ENCODE measurements around the gene LCN10. TPM values are rescaled to one million over a fixed set of nuclear protein-coding genes. Genes with fewer than 3 reads are reported as not detected.
"Not testable (repeated sequence)": the region's sequence is repeated elsewhere in the genome, so short reads cannot be mapped to it uniquely, and the experiment has no call there.

LCN10 gene
- total RNA-seq, 1 experiment from 2014 or later, result not detected

DNA sequence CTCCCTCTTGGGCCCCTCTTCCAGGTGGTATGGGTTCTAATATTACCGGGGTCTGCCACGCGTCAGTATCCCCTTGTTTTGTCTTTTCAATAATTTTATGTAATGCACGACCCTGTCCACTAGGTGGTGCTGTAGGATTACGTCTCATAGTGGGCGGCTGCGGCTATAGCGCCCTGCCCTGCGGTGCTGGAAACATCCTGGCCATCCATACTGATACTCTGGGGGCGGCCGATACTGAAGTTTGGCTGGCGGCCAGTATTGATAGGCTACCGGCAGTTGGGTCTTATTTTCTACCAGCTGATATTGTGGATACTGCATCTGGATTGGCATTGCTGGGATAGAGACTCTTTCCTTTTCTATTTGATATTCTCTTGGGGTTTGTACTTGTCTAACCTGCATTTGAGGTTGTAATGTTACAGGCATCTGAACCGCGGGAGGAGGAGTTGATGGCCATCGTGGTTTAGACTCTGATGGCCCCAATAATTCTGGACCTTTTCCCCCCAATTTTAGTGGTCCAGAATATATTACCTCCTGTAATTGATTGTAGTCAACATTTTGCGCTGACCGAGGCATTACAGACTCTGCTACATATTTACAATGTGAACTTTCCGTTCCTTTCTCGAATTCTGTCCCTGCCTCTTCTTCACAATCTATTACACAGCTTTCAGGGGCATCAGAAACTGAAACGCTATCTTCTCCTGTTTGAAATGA lies 45.1 kb upstream of the LCN10 start:
- Histone ChIP-seq H3K27me3 (ENCODE audit: low read length) (no peaks in the 10 kb centered on the region), H2AFZ (ENCODE audit: low read length) (peak overlapping the region; percentile 93), H3K36me3 (ENCODE audit: low read depth, low read length) (peaks cover 2% of the 10 kb centered on the region; the same call in 1 of the 2 replicates), H3F3A (ENCODE audit: low read length, unreplicated experiment) (no peaks in the 10 kb centered on the region), H3K4me2 (ENCODE audit: low read length) (peak overlapping the region; percentile 95), H3K79me2 (ENCODE audit: low read length) (peaks cover 13% of the 10 kb centered on the region), H3K27ac (ENCODE audit: low read length) (no peak overlapping the region), H3K4me1 (ENCODE audit: insufficient read depth, low read length) (peaks cover 22% of the 10 kb centered on the region), H3K4me3 (ENCODE audit: low read length) (peak overlapping the region; percentile 70), H3K9ac (ENCODE audit: low read length) (peak overlapping the region; percentile 47; the same call in 1 of the 2 replicates), H4K20me1 (ENCODE audit: low read length) (no peaks in the 10 kb centered on the region), H3K9me2 (replicated peaks; ENCODE audit: low read length) (no peaks in the 10 kb centered on the region), H3K9me3 (ENCODE audit: low read length) (no peaks in the 10 kb centered on the region)
- TF ChIP-seq, protein P1, sequence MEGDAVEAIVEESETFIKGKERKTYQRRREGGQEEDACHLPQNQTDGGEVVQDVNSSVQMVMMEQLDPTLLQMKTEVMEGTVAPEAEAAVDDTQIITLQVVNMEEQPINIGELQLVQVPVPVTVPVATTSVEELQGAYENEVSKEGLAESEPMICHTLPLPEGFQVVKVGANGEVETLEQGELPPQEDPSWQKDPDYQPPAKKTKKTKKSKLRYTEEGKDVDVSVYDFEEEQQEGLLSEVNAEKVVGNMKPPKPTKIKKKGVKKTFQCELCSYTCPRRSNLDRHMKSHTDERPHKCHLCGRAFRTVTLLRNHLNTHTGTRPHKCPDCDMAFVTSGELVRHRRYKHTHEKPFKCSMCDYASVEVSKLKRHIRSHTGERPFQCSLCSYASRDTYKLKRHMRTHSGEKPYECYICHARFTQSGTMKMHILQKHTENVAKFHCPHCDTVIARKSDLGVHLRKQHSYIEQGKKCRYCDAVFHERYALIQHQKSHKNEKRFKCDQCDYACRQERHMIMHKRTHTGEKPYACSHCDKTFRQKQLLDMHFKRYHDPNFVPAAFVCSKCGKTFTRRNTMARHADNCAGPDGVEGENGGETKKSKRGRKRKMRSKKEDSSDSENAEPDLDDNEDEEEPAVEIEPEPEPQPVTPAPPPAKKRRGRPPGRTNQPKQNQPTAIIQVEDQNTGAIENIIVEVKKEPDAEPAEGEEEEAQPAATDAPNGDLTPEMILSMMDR (conservative IDR thresholded peaks at IDR 0.05; ENCODE audit: low read depth, low read length), result peak; percentile 80
- TF ChIP-seq EZH2phosphoT487 (IDR thresholded peaks at IDR 0.05; ENCODE audit: borderline replicate concordance, low read length) (no peak), EZH2 (IDR thresholded peaks at IDR 0.05; ENCODE audit: low read length, unreplicated experiment) (no peak)
- ATAC-seq (no peak), DNase-seq (peak; percentile 65)
- POLR2A ChIA-PET (ENCODE audit: unreplicated experiment), result no interaction called here
- CTCF ChIA-PET, result no interaction called here
- intact Hi-C loops (cut with micrococcal nuclease), result loop anchor here (5.0 kb wide), 1 partner anchor 249 kb away; no protein-coding TSS in a partner anchor
- BruUV-seq (replicated peaks), result no TSS peak

DNA sequence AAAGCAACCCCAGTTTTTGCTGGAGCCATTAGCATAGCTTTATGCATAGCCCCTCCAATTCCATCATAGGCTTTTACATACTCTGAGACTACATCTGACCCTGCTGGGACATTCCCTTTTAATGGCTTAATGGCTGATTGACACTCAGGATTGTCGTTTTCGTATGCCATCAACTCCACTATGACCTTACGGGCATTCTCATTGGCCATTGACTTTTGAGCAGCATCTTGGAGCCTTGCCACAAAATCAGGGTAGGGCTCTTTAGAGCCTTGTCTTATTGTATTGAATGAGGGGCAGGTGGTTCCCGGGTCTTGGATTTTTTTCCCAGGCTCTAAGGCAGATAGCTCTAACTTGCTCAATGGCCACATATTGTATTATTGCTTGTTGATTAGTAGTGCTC lies 44.2 kb upstream of the LCN10 start:
- DNase-seq; CTCF ChIA-PET; H3K9me3 ChIP-seq (ENCODE audit: low read length); H3F3A ChIP-seq (ENCODE audit: low read length, unreplicated experiment); ATAC-seq; H3K36me3 ChIP-seq (ENCODE audit: low read depth, low read length); H3K9me2 ChIP-seq (replicated peaks; ENCODE audit: low read length); BruUV-seq (replicated peaks); H3K27ac ChIP-seq (ENCODE audit: low read length); H3K79me2 ChIP-seq (ENCODE audit: low read length); H3K4me2 ChIP-seq (ENCODE audit: low read length); H2AFZ ChIP-seq (ENCODE audit: low read length); H3K4me3 ChIP-seq (ENCODE audit: low read length); H4K20me1 ChIP-seq (ENCODE audit: low read length); H3K9ac ChIP-seq (ENCODE audit: low read length); H3K27me3 ChIP-seq (ENCODE audit: low read length); POLR2A ChIA-PET (ENCODE audit: unreplicated experiment): not testable (repeated sequence)
- intact Hi-C loops (cut with micrococcal nuclease), result loop anchor here (5.0 kb wide), 1 partner anchor 250 kb away; no protein-coding TSS in a partner anchor
- H3K4me1 ChIP-seq (ENCODE audit: insufficient read depth, low read length), result peaks cover 16% of the 10 kb centered on the region

DNA sequence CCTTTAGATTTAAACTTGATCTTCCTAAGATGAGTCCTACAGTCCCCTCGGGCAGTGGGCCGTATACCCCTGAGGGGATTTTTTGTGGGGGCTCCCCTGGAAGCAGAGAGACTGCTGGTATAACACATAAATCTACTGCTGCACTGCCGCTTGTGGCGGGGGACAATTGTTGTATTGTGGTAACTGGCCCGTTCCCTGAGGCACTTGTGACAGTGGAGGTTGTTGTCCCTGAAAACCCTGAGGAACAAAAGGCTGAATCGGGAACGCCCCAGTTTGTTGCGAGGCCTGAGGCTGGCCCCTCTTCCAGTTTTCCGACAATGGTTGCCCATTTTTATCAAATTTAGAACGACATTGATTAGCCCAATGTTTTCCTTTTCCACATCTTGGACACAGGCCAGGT lies 43.7 kb upstream of the LCN10 start:
- Histone ChIP-seq H3K79me2 (ENCODE audit: low read length) (0 out of 2 replicates have a peak, but pooled peaks cover 2% of the 10 kb centered on the region), H3K27ac (ENCODE audit: low read length) (no peak overlapping the region), H3F3A (ENCODE audit: low read length, unreplicated experiment) (no peaks in the 10 kb centered on the region), H3K4me3 (ENCODE audit: low read length) (no peak overlapping the region), H3K4me1 (ENCODE audit: insufficient read depth, low read length) (peaks cover 13% of the 10 kb centered on the region), H2AFZ (ENCODE audit: low read length) (no peak overlapping the region), H3K9me2 (replicated peaks; ENCODE audit: low read length) (no peaks in the 10 kb centered on the region), H3K9ac (ENCODE audit: low read length) (no peak overlapping the region), H3K36me3 (ENCODE audit: low read depth, low read length) (no peaks in the 10 kb centered on the region), H3K4me2 (ENCODE audit: low read length) (no peak overlapping the region), H3K9me3 (ENCODE audit: low read length) (no peaks in the 10 kb centered on the region), H3K27me3 (ENCODE audit: low read length) (no peaks in the 10 kb centered on the region), H4K20me1 (ENCODE audit: low read length) (no peaks in the 10 kb centered on the region)
- no peak for DNase-seq
- ChIA-PET CTCF (no interaction called here), POLR2A (ENCODE audit: unreplicated experiment) (interaction anchor here (0.7 kb wide), 1 partner anchor 262 kb away, joined by 6 read pairs; no protein-coding TSS in a partner anchor)
- TF ChIP-seq, protein P1 (conservative IDR thresholded peaks at IDR 0.05; ENCODE audit: low read depth, low read length), result no peak
- intact Hi-C loops (cut with micrococcal nuclease), result loop anchor here (5.0 kb wide), 1 partner anchor 251 kb away; no protein-coding TSS in a partner anchor
- ATAC-seq, result no peak
- no TSS peak for BruUV-seq (replicated peaks)

DNA sequence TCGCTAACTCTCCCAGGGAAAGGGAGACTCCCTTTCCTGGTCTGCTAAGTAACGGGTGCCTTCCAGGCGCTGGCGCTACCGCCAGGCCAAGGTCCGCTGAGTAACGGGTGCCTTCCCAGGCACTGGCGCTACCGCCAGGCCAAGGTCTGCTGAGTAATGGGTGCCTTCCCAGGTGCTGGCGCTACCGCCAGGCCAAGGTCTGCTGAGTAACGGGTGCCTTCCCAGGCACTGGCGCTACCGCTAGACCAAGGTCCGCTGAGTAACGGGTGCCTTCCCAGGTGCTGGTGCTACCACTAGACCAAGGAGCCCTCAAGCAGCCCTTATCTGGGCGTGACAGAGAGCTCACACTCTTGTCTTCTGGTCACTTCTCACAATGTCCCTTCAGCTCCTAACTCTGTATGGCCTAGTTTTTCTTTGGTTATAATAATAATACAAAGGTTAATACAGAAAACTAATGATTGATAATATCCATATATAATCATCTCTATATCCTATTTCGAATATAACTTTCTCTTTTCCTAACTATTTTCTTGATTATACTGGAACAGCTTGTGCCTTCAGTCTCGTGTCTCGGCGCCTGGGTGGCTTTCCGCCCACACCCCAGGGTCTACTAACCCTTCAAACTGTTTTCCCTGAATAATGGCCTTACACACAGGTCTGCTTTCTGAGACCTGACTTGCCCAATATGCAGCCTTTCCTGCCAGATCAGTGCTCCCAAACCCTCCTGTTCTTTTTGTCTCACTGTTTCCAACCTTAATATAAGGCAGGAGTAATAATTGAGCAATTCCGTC lies 43.0 kb upstream of the LCN10 start:
- DNase-seq; H3K9me2 ChIP-seq (replicated peaks; ENCODE audit: low read length); BruUV-seq (replicated peaks); H3K9me3 ChIP-seq (ENCODE audit: low read length); CTCF ChIA-PET; H4K20me1 ChIP-seq (ENCODE audit: low read length); H3K4me3 ChIP-seq (ENCODE audit: low read length); H3K36me3 ChIP-seq (ENCODE audit: low read depth, low read length); ATAC-seq; H3K4me1 ChIP-seq (ENCODE audit: insufficient read depth, low read length); H3K27ac ChIP-seq (ENCODE audit: low read length); H3K27me3 ChIP-seq (ENCODE audit: low read length); H2AFZ ChIP-seq (ENCODE audit: low read length); H3K79me2 ChIP-seq (ENCODE audit: low read length); H3K9ac ChIP-seq (ENCODE audit: low read length); H3F3A ChIP-seq (ENCODE audit: low read length, unreplicated experiment); H3K4me2 ChIP-seq (ENCODE audit: low read length): not testable (repeated sequence)
- POLR2A ChIA-PET (ENCODE audit: unreplicated experiment), result interaction anchor here (0.7 kb wide), 1 partner anchor 263 kb away, joined by 6 read pairs; no protein-coding TSS in a partner anchor
- intact Hi-C loops (cut with micrococcal nuclease), result loop anchor here (2.0 to 5.0 kb wide), 2 partner anchors 19 to 252 kb away; no protein-coding TSS in a partner anchor

All from PC-3 (cell line).